NCI-H1930 (cell line): ENCODE results near the gene KCNJ16.
A peak's percentile ranks its signal among the peaks of the same experiment; 100 is the strongest.

Source experiments
- DNase-seq, 2 experiments: peaks; one replicate each; lab custom pipeline; 2025; lab: John Stamatoyannopoulos, UW

Gene KCNJ16

GRCh38 chr17:70070305-70071027, 4.6 kb upstream of the KCNJ16 start:
- DNase-seq = no peak

- DNase-seq = no peak
Observed at GRCh38 chr17:70071127-70071526, 3.9 kb upstream of the KCNJ16 start.

GRCh38 chr17:70071620-70072019, 3.4 kb upstream of the KCNJ16 start:
- no peak for DNase-seq

- DNase-seq = no peak
Observed at GRCh38 chr17:70072546-70073309, 2.3 kb upstream of the KCNJ16 start.

GRCh38 chr17:70073310-70073709, 1.7 kb upstream of the KCNJ16 start:
- DNase-seq = no peak

GRCh38 chr17:70073799-70074198, 1.2 kb upstream of the KCNJ16 start:
- no peak for DNase-seq

GRCh38 chr17:70074236-70074830, 692 bp upstream of the KCNJ16 start:
- no peak for DNase-seq

- DNase-seq = no peak
Observed at GRCh38 chr17:70076189-70076588, 1.2 kb downstream of the KCNJ16 start.

GRCh38 chr17:70076831-70077230, 1.8 kb downstream of the KCNJ16 start:
- DNase-seq = no peak

- no peak for DNase-seq
Observed at GRCh38 chr17:70078549-70078948, 3.5 kb downstream of the KCNJ16 start.

- DNase-seq = no peak
Observed at GRCh38 chr17:70078994-70079531, 4.0 kb downstream of the KCNJ16 start.

GRCh38 chr17:70080541-70081347, 5.7 kb downstream of the KCNJ16 start:
- DNase-seq = no peak

- DNase-seq = no peak
Observed at GRCh38 chr17:70081885-70082284, 6.9 kb downstream of the KCNJ16 start.

- DNase-seq = no peak
Observed at GRCh38 chr17:70084476-70084875, 9.5 kb downstream of the KCNJ16 start.

GRCh38 chr17:70086516-70086915, 11.5 kb downstream of the KCNJ16 start:
- no peak for DNase-seq

GRCh38 chr17:70089513-70090148, 14.6 kb downstream of the KCNJ16 start:
- peak in 1 of 2 experiments; percentile 58 for DNase-seq

- no peak for DNase-seq
Observed at GRCh38 chr17:70091005-70091568, 16.1 kb downstream of the KCNJ16 start.

- no peak for DNase-seq
Observed at GRCh38 chr17:70091696-70092095, 16.7 kb downstream of the KCNJ16 start.

GRCh38 chr17:70093163-70093562, 18.1 kb downstream of the KCNJ16 start:
- DNase-seq = no peak

GRCh38 chr17:70095455-70095854, 20.4 kb downstream of the KCNJ16 start:
- DNase-seq = no peak

- no peak for DNase-seq
Observed at GRCh38 chr17:70096861-70097260, 21.8 kb downstream of the KCNJ16 start.
